ENCODE data around the gene TMEM204.
"Not testable (repeated sequence)": the region's sequence is repeated elsewhere in the genome, so short reads cannot be mapped to it uniquely, and the experiment has no call there.

The TMEM204 gene

DNA sequence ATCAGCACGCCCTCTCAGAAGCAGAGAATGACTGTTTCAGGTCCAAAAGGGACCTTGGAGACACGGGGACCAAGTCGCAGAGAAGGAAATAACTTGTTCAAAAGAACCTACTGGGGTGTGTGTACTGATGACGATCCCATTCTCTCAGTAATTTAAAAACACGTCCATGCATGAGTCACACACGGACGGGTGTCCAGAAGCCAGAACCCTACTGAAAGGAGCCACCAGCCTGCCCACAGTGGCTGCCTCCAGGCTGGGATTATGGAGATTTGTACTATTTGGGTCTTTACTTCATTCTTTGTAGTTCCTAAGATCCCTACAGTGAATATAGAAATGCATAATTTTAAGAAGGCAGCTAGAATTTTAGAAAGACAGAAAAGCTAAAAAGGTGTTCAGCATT, 27.8 kb downstream of the TMEM204 start:
- DNase-seq, result no peak

DNA sequence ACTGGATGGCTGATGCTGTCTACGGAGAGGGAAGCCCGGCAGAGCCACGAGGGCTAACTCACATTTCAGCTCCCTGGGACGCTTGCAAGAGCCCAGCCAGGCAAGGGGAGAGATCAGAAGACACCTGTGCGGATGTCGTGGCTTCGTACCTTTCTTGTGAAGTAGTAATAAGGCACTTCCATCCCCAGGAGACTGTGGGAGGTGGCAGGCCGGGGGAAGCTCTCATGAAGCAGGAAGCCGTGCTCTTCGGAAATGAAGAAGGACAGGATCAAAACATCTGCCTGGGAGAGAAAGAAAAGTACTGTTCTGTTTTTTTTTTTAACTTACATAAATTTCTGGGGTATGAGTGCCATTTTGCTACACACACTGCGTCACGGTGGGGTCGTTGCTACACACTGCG, 28.4 kb downstream of the TMEM204 start:
- DNase-seq, result no peak

DNA sequence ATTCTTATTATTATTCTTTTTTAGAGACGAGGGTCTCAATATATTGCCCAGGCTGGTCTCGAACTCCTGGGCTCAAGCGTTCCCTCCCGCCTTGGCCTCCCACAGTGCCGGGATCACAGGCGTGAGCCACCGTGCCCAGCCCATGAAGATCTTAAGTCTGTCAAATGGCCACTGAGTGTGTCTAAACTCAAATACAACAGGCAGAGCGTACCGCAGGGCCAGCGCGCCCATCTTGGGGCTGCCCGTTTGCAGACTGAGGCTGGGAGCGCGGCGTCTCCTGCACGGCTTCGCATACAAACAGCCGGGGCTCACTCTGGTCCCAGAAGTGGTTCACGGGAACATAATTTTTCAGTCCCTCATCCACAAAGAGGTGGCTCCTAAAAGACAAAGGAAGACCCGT, 30.3 kb downstream of the TMEM204 start:
- DNase-seq, result no peak

GRCh38 chr16:1564325-1564724, 30.9 kb downstream of the TMEM204 start:
- no peak for DNase-seq

GRCh38 chr16:1565083-1565805, 31.8 kb downstream of the TMEM204 start:
- no peak for DNase-seq

GRCh38 chr16:1567988-1568387, 34.5 kb downstream of the TMEM204 start:
- DNase-seq, result no peak

DNA sequence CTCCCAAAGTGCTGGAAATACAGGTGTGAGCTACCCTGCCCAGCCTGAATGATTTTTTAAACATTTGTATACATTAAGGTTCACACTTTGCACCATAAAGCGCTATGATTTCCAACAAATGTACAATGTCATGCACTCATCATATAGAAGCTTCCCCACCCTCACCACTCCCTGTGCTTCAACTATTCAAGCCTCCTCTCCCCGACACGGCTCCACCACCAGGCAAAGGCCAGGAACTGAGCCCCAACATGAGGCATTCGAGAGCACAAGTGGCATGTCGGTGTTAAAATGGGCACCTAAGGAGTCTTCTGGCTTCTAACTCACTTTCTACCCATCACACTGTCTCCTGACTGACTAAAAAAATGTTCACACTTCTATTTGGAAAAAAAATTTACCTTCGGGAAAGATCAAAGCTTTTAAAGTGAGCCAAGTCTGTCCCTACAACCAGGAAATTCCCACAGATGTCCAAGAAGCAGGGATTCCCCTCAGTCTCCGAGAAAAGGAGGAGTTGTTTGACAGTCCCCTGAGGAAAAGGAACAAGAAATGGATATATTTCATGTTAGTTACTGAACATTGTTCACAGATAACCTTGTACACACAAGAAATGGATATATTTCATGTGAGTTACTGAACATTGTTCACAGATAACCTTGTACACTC, 37.7 kb downstream of the TMEM204 start:
- DNase-seq, result no peak

GRCh38 chr16:1572673-1573072, 39.2 kb downstream of the TMEM204 start:
- no peak for DNase-seq

- DNase-seq, result no peak
These were observed 39.8 kb downstream of the TMEM204 start for GRCh38 chr16:1573301-1573700.

DNA sequence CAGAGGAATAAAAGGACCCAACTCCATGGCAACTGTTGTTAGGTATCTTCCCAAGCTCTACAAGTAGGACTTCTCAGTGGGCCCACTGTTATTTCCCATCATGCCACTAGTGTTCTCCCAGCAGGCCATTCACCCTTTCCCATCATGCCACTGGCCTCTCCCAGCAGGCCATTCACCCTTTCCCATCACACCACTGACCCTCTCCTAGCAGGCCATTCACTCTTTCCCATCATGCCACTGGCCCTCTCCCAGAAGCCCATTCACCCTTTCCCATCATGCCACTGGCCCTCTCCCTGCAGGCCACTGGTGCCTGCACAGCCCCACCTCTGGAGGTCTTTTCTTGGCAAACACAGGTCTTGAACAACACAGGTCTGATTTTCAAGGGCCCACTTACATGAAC, 42.1 kb downstream of the TMEM204 start:
- no peak for DNase-seq

- DNase-seq, result no peak
These were observed 45.7 kb downstream of the TMEM204 start for GRCh38 chr16:1579214-1579613.

DNA sequence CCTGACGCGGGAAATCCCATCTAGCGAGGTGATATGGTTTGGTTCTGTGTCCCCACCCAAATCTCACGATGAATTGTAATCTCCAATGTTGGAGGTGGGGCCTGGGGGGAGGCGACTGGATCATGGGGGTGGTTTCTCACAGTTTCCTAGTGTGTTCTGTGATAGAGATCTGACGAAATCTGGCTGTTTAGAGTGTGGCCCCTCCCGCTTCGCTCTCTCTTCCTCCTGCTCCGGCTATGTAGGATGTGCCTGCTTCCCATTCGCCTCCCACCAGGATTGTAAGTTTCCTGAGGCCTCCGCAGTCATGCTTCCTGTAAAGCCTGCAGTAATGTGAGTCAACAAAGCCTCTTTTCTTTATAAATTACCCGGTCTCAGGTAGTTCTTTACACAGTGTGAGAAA, 46.8 kb downstream of the TMEM204 start:
- DNase-seq, result no peak

DNA sequence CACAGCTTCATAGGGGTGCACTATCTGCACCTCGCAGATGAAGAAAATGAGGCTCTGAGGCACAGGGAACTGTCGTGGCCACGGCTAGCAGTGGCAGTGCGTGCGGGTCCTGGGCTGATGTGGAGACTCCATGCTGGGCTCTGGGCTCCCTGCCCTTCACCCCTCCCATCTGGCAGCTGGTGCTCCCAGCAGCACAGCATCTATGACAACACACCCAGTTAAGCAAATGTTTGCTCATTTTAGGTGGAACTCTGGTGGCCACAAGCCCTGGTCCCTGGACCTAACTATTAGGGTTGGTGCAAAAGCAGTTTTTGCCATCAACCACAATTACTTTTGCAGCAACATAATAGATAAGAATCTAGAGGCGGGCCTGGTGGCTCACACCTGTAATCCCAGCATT, 47.5 kb downstream of the TMEM204 start:
- no peak for DNase-seq

DNA sequence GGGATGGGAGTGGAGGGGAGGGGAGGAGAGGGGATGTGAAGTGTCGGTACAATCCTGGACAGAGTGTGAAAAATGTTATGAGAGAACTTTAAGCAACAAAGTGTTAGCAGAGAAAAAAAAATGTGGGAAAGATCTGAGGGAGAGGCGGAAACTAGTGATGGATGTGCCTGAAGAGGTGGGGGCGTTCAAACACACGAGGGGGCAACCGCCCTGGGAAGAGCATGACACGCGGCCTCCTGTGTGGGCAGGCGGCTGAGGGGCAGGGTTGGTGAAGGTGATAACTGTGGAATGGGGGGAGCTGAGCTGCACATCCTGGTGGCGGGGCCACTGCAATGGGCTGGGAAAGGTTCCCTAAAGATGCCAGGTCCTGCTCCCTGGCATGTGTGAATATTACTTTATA, 48.3 kb downstream of the TMEM204 start:
- no peak for DNase-seq

- DNase-seq, result no peak
These were observed 49.7 kb downstream of the TMEM204 start for GRCh38 chr16:1583180-1583579.

DNA sequence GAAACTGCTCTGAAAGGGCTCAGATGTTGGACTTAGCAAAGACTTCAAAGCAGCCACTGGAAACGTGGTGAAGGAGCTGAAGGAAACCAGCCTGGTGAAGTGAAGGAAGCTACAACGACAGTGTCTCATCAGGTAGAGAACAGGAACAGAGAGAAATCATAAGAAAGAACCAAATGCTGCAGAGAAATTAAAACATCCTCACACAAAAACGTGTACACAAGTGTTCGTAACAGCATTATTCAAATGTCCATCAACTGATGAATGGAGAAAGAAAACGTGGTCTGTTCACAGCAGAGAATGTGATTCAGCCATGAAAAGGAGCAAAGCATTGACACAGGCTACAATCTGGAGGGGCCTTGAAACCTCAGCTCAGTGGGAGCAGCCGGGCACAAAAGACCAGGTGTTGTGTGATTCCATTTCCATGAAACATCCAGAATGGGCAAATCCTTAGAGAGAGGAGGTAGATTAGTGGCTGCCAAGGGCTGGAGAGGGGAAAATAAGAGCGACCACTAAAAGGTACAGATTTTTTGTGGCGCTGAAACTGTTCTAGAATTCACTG, 51.5 kb downstream of the TMEM204 start:
- DNase-seq, result no peak

GRCh38 chr16:1590366-1590765, 56.9 kb downstream of the TMEM204 start:
- DNase-seq, result no peak

- no peak for DNase-seq
These were observed 57.7 kb downstream of the TMEM204 start for GRCh38 chr16:1590930-1591705.

- no peak for DNase-seq
These were observed 59.0 kb downstream of the TMEM204 start for GRCh38 chr16:1592446-1592845.

GRCh38 chr16:1595511-1595910, 62.0 kb downstream of the TMEM204 start:
- DNase-seq, result not testable (repeated sequence)

- no peak for DNase-seq
These were observed 63.0 kb downstream of the TMEM204 start for GRCh38 chr16:1596516-1596915.

GRCh38 chr16:1597154-1597553, 63.7 kb downstream of the TMEM204 start:
- DNase-seq, result no peak

- no peak for DNase-seq
These were observed 67.6 kb downstream of the TMEM204 start for GRCh38 chr16:1601031-1601430.

DNA sequence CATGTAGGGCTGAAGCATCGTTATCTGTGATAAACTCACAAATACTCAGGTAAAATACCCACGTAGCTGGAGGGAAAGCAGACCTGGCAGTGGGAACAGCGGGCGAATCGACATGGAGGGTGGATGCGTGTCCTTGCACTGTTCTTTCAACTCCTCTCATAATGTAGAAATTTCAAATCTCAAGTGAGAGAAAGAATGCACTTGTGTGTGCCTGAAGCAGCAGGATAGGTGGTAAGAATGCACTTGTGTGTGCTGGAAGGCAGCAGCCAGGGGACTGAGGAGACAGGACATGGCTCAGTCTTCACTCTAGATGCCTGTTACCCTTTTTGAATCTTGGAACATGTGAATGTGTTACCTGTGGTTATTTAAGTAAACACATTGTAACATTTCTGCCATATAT, 68.0 kb downstream of the TMEM204 start:
- DNase-seq, result no peak
